ENCODE measurements around the gene TMEM53. TPM values are rescaled to one million over a fixed set of nuclear protein-coding genes. Genes with fewer than 3 reads are reported as not detected.

Gene TMEM53
- total and polyA plus RNA-seq, 2 donors: 2.7 to 5.5 TPM

DNA sequence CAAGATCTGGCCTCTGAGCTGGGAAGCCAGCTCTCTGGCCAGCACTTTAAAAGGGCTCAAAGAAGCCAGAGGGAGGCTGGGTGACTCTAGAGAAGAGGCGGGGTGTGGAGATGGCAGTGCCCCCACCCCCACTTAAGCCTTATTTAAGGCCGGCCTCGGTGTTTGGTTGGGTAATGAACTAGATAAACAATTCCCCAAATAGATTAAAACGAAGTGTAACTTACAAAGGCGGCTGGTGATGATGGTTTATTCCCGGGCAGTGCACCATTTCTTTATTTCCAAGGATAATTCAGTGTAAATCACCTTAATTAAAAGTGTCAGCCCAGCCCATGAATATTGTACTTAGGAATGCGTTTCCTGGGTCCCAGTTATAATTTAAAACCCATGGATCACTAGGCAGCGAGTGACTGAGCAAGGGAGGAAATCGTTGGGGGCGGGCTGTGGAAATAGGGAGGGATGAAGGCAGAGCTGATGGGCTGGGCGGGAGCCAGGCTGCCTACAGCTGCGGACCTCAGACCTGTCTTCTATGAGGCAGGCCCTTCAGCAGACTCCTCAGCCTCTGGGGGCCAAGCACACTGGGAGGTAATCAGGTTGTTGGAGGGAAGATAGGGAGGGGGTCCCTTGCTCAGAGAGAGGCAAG, 54.9 kb downstream of the TMEM53 start:
- no peak overlapping the region for H3K27ac ChIP-seq (ENCODE audit: low read depth in 1 of 2, low read length in 1 of 2)
- DNase-seq (ENCODE audit: low read depth in 6 of 9, low spot score in 9 of 9): no peak
- peaks cover 0 to 2% of the 10 kb centered on the region in 2 donors for H3K27me3 ChIP-seq (ENCODE audit: control insufficient read depth in 2 of 2, insufficient read depth in 1 of 2, low read length in 1 of 2)
- WGBS: 96% methylated on average over 12 of the region's 12 CpGs
- H3K4me3 ChIP-seq (ENCODE audit: low read length in 2 of 2): no peak overlapping the region
- no peaks in the 10 kb centered on the region for H3K4me1 ChIP-seq (ENCODE audit: control insufficient read depth in 2 of 2, insufficient read depth in 2 of 2, low read length in 2 of 2)
- no peaks in the 10 kb centered on the region for H3K36me3 ChIP-seq (ENCODE audit: control insufficient read depth in 2 of 2, insufficient read depth in 2 of 2, low read length in 1 of 2)
- no peaks in the 10 kb centered on the region for H3K9me3 ChIP-seq (ENCODE audit: control insufficient read depth in 2 of 2, insufficient read depth in 1 of 2, low read length in 1 of 2)

DNA sequence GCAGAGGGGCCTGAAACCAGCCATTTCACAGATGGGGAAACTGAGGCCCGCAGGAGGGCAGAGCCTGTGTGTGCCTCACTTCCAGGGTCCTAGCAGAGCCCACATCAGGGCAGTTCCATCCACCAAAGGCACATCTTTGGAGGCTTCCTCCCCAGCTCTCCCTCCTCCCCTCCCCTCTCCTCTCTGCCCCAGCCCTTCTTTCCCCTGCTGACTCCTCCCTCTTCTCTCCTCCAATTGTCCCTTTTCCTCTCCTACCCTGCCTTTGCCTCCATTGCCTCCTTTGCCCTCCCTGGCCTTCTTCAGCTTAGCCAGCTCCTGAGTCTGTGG, 56.6 kb downstream of the TMEM53 start:
- no peaks in the 10 kb centered on the region for H3K9me3 ChIP-seq (ENCODE audit: control insufficient read depth in 2 of 2, insufficient read depth in 1 of 2, low read length in 1 of 2)
- peaks cover 0 to 2% of the 10 kb centered on the region in 2 donors for H3K27me3 ChIP-seq (ENCODE audit: control insufficient read depth in 2 of 2, insufficient read depth in 1 of 2, low read length in 1 of 2)
- H3K36me3 ChIP-seq (ENCODE audit: control insufficient read depth in 2 of 2, insufficient read depth in 2 of 2, low read length in 1 of 2): no peaks in the 10 kb centered on the region
- H3K4me3 ChIP-seq (ENCODE audit: low read length in 2 of 2): no peak overlapping the region
- H3K4me1 ChIP-seq (ENCODE audit: control insufficient read depth in 2 of 2, insufficient read depth in 2 of 2, low read length in 2 of 2): no peaks in the 10 kb centered on the region
- 90% methylated on average over 1 of the region's 1 CpG for WGBS
- no peak overlapping the region for H3K27ac ChIP-seq (ENCODE audit: low read depth in 1 of 2, low read length in 1 of 2)
- DNase-seq (ENCODE audit: low read depth in 6 of 9, low spot score in 9 of 9): no peak

DNA sequence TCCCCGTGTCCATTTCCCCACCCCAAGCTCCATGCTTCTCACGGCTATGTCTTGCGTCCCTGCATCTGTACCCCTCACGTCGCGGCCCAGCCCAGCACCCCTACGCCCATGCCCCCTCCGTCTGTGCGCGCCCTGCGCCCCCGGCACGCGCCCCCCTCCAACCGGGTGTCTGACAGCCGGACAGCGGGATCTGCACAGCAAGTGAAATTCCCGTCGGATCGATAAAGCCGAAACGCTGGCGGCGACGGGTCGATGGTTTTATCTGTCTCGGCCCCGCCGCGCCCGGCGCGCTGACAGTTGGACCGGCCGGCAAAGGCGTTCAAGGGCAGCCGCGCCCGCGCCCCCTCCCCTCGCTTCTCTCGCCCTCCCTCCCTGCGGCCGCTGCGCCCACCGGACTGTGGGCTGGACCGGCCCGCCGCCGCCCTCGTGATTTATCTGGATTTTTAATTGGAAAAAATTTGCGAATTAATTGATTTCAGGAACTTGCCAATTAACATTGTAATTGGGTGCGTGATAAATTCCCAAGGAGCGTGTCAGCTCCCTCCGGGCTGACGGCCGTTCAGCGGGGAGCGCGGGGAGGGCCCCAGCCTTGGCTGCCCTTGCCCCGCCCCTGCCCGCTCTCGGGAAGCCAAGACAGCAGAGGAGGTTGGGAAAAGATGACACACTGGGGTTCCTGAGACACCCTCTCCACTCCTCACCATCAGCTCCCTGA, 57.1 kb downstream of the TMEM53 start:
- no peaks in the 10 kb centered on the region for H3K36me3 ChIP-seq (ENCODE audit: control insufficient read depth in 2 of 2, insufficient read depth in 2 of 2, low read length in 1 of 2)
- no peak overlapping the region for H3K4me3 ChIP-seq (ENCODE audit: low read length in 2 of 2)
- no peak overlapping the region for H3K27ac ChIP-seq (ENCODE audit: low read depth in 1 of 2, low read length in 1 of 2)
- 89% methylated on average over 63 of the region's 63 CpGs for WGBS
- H3K27me3 ChIP-seq (ENCODE audit: control insufficient read depth in 2 of 2, insufficient read depth in 1 of 2, low read length in 1 of 2): peaks cover 0 to 2% of the 10 kb centered on the region in 2 donors
- no peak for DNase-seq (ENCODE audit: low read depth in 6 of 9, low spot score in 9 of 9)
- H3K4me1 ChIP-seq (ENCODE audit: control insufficient read depth in 2 of 2, insufficient read depth in 2 of 2, low read length in 2 of 2): no peaks in the 10 kb centered on the region
- no peaks in the 10 kb centered on the region for H3K9me3 ChIP-seq (ENCODE audit: control insufficient read depth in 2 of 2, insufficient read depth in 1 of 2, low read length in 1 of 2)

DNA sequence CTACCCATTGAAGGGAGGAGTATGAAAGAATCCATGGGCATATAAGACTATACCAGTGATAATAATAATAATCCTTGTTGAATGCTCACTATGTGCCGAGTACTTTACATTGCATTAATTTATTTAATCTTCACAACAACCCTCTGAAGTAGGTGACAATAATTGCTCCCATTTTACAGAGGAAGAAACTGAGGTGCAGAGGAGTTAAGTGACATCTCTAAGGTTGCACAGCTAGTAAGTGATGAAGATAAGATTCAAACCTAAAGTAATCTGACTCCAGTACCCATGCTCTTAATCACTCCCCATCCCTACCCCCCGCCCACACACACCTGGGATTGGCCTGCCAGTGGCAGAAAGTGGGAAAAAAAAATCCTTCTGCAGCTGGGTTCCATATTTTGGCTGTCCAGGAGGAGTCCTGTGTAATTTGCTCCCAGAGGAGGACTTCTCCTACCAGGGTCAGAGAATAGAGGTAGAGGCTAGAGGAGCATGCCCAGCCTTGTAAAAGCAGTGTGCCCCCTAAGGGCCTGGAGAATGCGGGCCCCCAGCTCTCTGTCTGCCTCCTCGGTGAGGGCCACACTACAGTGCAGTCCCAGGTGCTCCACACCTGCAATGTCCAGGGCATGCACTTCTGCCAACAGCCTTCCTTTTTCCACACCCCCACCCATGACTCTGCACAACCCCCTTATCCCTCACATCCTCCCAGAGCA, 57.8 kb downstream of the TMEM53 start:
- Histone ChIP-seq H3K27ac (ENCODE audit: low read depth in 1 of 2, low read length in 1 of 2) (no peak overlapping the region), H3K27me3 (ENCODE audit: control insufficient read depth in 2 of 2, insufficient read depth in 1 of 2, low read length in 1 of 2) (peaks cover 0 to 2% of the 10 kb centered on the region in 2 donors), H3K9me3 (ENCODE audit: control insufficient read depth in 2 of 2, insufficient read depth in 1 of 2, low read length in 1 of 2) (no peaks in the 10 kb centered on the region), H3K4me3 (ENCODE audit: low read length in 2 of 2) (no peak overlapping the region), H3K36me3 (ENCODE audit: control insufficient read depth in 2 of 2, insufficient read depth in 2 of 2, low read length in 1 of 2) (no peaks in the 10 kb centered on the region), H3K4me1 (ENCODE audit: control insufficient read depth in 2 of 2, insufficient read depth in 2 of 2, low read length in 2 of 2) (no peaks in the 10 kb centered on the region)
- DNase-seq (ENCODE audit: low read depth in 6 of 9, low spot score in 9 of 9): no peak
- 91% methylated on average over 4 of the region's 4 CpGs for WGBS

DNA sequence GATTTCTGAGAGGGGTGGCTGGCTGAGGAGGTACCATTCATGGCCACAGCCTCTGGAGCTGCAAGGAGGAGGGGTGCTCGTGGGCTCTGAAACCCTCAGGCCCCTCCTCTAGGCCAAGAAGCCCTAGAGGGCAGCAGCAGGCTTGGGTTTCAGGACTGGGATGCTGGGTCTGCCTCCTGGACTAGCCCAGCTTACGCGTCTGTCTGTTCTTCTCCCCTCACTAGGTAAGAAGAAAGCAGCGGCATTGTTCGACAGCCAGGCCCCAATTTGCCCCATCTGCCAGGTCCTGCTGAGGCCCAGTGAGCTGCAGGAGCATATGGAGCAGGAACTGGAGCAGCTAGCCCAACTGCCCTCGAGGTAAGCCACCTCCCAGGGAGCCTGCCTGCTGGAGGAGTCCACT, 60.3 kb downstream of the TMEM53 start:
- 94% methylated on average over 6 of the region's 6 CpGs for WGBS
- no peak overlapping the region for H3K27ac ChIP-seq (ENCODE audit: low read depth in 1 of 2, low read length in 1 of 2)
- H3K36me3 ChIP-seq (ENCODE audit: control insufficient read depth in 2 of 2, insufficient read depth in 2 of 2, low read length in 1 of 2): no peaks in the 10 kb centered on the region
- H3K4me3 ChIP-seq (ENCODE audit: low read length in 2 of 2): no peak overlapping the region
- H3K4me1 ChIP-seq (ENCODE audit: control insufficient read depth in 2 of 2, insufficient read depth in 2 of 2, low read length in 2 of 2): no peaks in the 10 kb centered on the region
- H3K9me3 ChIP-seq (ENCODE audit: control insufficient read depth in 2 of 2, insufficient read depth in 1 of 2, low read length in 1 of 2): no peaks in the 10 kb centered on the region
- H3K27me3 ChIP-seq (ENCODE audit: control insufficient read depth in 2 of 2, insufficient read depth in 1 of 2, low read length in 1 of 2): peaks cover 0 to 2% of the 10 kb centered on the region in 2 donors
- DNase-seq (ENCODE audit: low read depth in 6 of 9, low spot score in 9 of 9): no peak

DNA sequence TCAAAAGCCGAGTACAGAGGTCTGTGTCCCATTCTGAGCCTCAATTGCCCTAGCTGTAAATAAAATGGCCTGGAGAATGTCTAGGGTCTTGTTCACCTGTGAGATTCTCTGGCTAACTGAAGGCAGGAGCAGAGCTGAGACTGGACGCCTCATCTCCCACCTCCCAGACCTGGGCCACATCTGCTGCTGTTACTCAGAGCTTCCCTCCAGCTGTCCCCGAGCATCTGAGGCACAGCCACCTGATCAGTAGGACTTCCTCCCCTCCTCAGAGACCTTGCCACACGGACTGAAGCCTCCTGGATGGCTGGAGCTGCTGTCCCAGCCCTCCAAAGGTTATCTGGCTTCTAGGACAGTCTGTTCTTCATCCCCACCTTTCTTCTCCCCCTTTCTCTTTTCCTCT, 62.4 kb downstream of the TMEM53 start:
- Histone ChIP-seq H3K4me3 (ENCODE audit: low read length in 2 of 2) (no peak overlapping the region), H3K9me3 (ENCODE audit: control insufficient read depth in 2 of 2, insufficient read depth in 1 of 2, low read length in 1 of 2) (no peaks in the 10 kb centered on the region), H3K36me3 (ENCODE audit: control insufficient read depth in 2 of 2, insufficient read depth in 2 of 2, low read length in 1 of 2) (no peaks in the 10 kb centered on the region), H3K4me1 (ENCODE audit: control insufficient read depth in 2 of 2, insufficient read depth in 2 of 2, low read length in 2 of 2) (no peaks in the 10 kb centered on the region), H3K27ac (ENCODE audit: low read depth in 1 of 2, low read length in 1 of 2) (no peak overlapping the region), H3K27me3 (ENCODE audit: control insufficient read depth in 2 of 2, insufficient read depth in 1 of 2, low read length in 1 of 2) (peaks cover 0 to under 1% of the 10 kb centered on the region in 2 donors)
- no peak for DNase-seq (ENCODE audit: low read depth in 6 of 9, low spot score in 9 of 9)
- 91% methylated on average over 4 of the region's 4 CpGs for WGBS

DNA sequence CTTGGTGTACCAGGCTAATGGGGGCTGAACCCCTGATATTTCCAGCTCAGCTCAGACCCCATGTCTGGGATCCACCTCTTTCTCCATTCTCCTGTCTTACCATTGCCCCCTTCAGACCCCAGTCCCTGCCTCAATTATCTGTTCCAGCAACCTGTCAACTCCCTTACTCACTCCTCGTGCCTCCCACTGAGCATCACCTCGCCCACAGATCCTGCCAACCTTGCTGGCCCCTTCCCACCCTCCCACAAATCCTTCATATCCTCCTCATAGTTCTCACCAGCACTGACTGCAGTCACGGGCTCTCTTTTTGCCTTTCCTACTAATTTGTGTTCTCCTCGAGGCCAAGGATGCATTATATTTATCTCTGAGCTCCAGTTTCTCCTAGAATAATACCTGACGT, 62.9 kb downstream of the TMEM53 start:
- WGBS: 85% methylated on average over 5 of the region's 5 CpGs
- H3K27me3 ChIP-seq (ENCODE audit: control insufficient read depth in 2 of 2, insufficient read depth in 1 of 2, low read length in 1 of 2): no peaks in the 10 kb centered on the region

DNA sequence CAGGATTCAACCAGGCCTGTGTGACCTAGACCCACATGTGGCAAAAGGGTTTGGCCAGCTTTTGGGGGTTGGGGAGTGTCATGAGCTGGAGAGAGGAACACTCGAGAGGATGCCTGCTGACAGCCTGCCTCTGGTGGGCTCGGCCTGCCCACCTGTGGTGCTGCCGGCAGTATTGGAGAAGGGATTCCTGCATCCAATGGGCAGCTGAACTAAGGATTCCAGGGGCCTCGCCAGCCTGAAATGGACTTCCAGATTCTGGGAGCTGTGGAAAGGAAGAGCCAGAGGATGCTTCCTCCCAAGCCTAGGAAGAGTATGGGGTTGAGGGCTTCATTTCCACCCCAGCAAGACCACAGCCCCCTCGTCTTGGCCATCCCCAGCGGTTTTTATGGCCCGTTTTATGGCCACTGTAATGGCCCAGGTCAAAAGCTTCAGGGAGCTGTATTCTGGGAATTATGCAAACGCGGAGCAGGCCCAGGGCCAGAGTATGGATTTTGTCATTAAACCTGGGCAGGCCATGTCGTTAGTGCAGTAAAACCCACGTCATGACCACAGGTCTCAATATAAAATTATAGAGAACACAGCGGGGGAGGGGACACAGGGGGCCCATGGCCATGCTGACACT, 63.6 kb downstream of the TMEM53 start:
- no peaks in the 10 kb centered on the region for H3K36me3 ChIP-seq (ENCODE audit: control insufficient read depth in 2 of 2, insufficient read depth in 2 of 2, low read length in 1 of 2)
- no peaks in the 10 kb centered on the region for H3K9me3 ChIP-seq (ENCODE audit: control insufficient read depth in 2 of 2, insufficient read depth in 1 of 2, low read length in 1 of 2)
- H3K27ac ChIP-seq (ENCODE audit: low read depth in 1 of 2, low read length in 1 of 2): no peak overlapping the region
- H3K4me1 ChIP-seq (ENCODE audit: control insufficient read depth in 2 of 2, insufficient read depth in 2 of 2, low read length in 2 of 2): no peaks in the 10 kb centered on the region
- H3K4me3 ChIP-seq (ENCODE audit: low read length in 2 of 2): no peak overlapping the region
- no peaks in the 10 kb centered on the region for H3K27me3 ChIP-seq (ENCODE audit: control insufficient read depth in 2 of 2, insufficient read depth in 1 of 2, low read length in 1 of 2)
- no peak for DNase-seq (ENCODE audit: low read depth in 6 of 9, low spot score in 9 of 9)
- WGBS: 84% methylated on average over 12 of the region's 12 CpGs

More for the DNA sequence above, 62.9 kb downstream of the TMEM53 start:
- DNase-seq (ENCODE audit: low read depth in 6 of 9, low spot score in 9 of 9): no peak
- no peaks in the 10 kb centered on the region for H3K9me3 ChIP-seq (ENCODE audit: control insufficient read depth in 2 of 2, insufficient read depth in 1 of 2, low read length in 1 of 2)
- H3K27ac ChIP-seq (ENCODE audit: low read depth in 1 of 2, low read length in 1 of 2): no peak overlapping the region
- no peaks in the 10 kb centered on the region for H3K4me1 ChIP-seq (ENCODE audit: control insufficient read depth in 2 of 2, insufficient read depth in 2 of 2, low read length in 2 of 2)
- no peaks in the 10 kb centered on the region for H3K36me3 ChIP-seq (ENCODE audit: control insufficient read depth in 2 of 2, insufficient read depth in 2 of 2, low read length in 1 of 2)
- no peak overlapping the region for H3K4me3 ChIP-seq (ENCODE audit: low read length in 2 of 2)

All from thymus (tissue), 11 donors.